K562 (cell line): ENCODE measurements around the gene GDAP1L1.

Experiments
- MED1 ChIP-seq: sonication (generic); formaldehyde crosslinking; IDR thresholded peaks from 2 replicates; pipeline ENCODE4 v1.8.1; 2023; ENCODE audit warnings: missing genetic modification reagents, borderline replicate concordance
- NFXL1 ChIP-seq: fragments of 450-650 bp; formaldehyde crosslinking; IDR thresholded peaks from 2 replicates; pipeline ENCODE4 v1.4.0; 2021; ENCODE audit warnings: mild to moderate bottlenecking
- SP2 ChIP-seq: IDR thresholded peaks from 2 replicates; pipeline ENCODE4 v1.6.1; 2011; ENCODE audit warnings: mild to moderate bottlenecking, low read depth, low read length, moderate library complexity; ENCODE audit not compliant: poor library complexity, severe bottlenecking; ENCODE audit errors: extremely low read depth
- ZSCAN29 ChIP-seq: fragments of 450-650 bp; IDR thresholded peaks from 2 replicates; pipeline ENCODE4 v1.6.1; 2017
- TF ChIP-seq, protein P1 (sequence below): sonication (generic); formaldehyde crosslinking; IDR thresholded peaks from 2 replicates; pipeline ENCODE4 v1.8.0; 2022; ENCODE audit warnings: mild to moderate bottlenecking, missing genetic modification reagents
- TF ChIP-seq, protein P2 (sequence below): sonication (generic); formaldehyde crosslinking; IDR thresholded peaks from 2 replicates; pipeline ENCODE4 v1.9.0; 2022; ENCODE audit warnings: mild to moderate bottlenecking, missing genetic modification reagents

DNA sequence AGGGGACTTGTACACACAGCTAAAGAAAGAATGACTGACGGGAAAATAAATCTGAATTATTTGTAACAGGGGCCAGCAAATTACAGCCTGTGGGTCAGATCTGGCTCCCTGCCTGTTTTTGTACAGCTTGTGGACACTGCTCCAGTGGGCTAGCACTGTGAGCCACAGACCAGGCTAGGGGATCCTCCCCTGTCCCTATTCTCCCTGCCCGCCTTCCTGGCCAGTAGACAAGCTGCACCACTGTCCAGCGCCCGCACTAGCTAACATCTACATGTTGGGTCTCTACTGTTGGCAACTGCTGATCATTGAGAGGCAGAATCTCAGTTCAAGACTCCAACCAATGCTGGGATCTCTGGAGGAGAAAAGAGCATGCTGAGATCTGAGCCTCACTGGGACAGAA lies 47.2 kb upstream of the GDAP1L1 start:
- TF ChIP-seq NFXL1 (CRISPR knock-in tag) (no peak), MED1 (CRISPR knock-in tag) (no peak), ZSCAN29 (no peak), SP2 (no peak)
- TF ChIP-seq, protein P1, sequence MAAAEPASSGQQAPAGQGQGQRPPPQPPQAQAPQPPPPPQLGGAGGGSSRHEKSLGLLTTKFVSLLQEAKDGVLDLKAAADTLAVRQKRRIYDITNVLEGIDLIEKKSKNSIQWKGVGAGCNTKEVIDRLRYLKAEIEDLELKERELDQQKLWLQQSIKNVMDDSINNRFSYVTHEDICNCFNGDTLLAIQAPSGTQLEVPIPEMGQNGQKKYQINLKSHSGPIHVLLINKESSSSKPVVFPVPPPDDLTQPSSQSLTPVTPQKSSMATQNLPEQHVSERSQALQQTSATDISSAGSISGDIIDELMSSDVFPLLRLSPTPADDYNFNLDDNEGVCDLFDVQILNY (CRISPR knock-in tag): no peak
- TF ChIP-seq, protein P2, sequence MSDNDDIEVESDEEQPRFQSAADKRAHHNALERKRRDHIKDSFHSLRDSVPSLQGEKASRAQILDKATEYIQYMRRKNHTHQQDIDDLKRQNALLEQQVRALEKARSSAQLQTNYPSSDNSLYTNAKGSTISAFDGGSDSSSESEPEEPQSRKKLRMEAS: no peak
